SK-N-SH treated with all-trans-retinoic acid at 6 μM for 48 hours (cell line): Measurements from ENCODE around the gene ADAMTS10.

ENCODE experiments used
- ARNTL ChIP-seq: fragments of 450-650 bp; formaldehyde crosslinking; IDR thresholded peaks from 2 replicates; pipeline ENCODE4 v1.5.0; 2020; ENCODE audit warnings: low read depth, mild to moderate bottlenecking, moderate library complexity, borderline replicate concordance
- CREB5 ChIP-seq: fragments of 250-450 bp; sonication (Bioruptor Pico); IDR thresholded peaks from 2 replicates; pipeline ENCODE4 v1.5.1; 2020; ENCODE audit warnings: low read depth, mild to moderate bottlenecking, moderate library complexity
- CSDC2 ChIP-seq: fragments of 250-450 bp; sonication (Bioruptor Pico); IDR thresholded peaks from 2 replicates; pipeline ENCODE4 v1.5.0; 2020; ENCODE audit warnings: mild to moderate bottlenecking, moderate library complexity
- ESRRG ChIP-seq: fragments of 250-450 bp; sonication (Bioruptor Pico); IDR thresholded peaks from 2 replicates; pipeline ENCODE4 v1.6.1; 2021; ENCODE audit warnings: mild to moderate bottlenecking
- GLIS3 ChIP-seq: fragments of 250-450 bp; sonication (Bioruptor Pico); IDR thresholded peaks from 2 replicates; pipeline ENCODE4 v1.5.0; 2020; ENCODE audit warnings: mild to moderate bottlenecking, moderate library complexity
- PPARA ChIP-seq: fragments of 250-450 bp; sonication (Bioruptor Pico); IDR thresholded peaks from 2 replicates; pipeline ENCODE4 v1.5.0; 2020; ENCODE audit warnings: mild to moderate bottlenecking, borderline replicate concordance
- RARB ChIP-seq: fragments of 250-450 bp; sonication (Bioruptor Pico); IDR thresholded peaks from 2 replicates; pipeline ENCODE4 v1.8.0; 2021; ENCODE audit warnings: mild to moderate bottlenecking, moderate library complexity
- TCF4 ChIP-seq: fragments of 250-450 bp; sonication (Bioruptor Pico); IDR thresholded peaks from 2 replicates; pipeline ENCODE4 v1.8.0; 2021; ENCODE audit warnings: mild to moderate bottlenecking, moderate library complexity, borderline replicate concordance
- ZC3H10 ChIP-seq: fragments of 250-450 bp; sonication (Bioruptor Pico); IDR thresholded peaks from 2 replicates; pipeline ENCODE4 v1.5.1; 2021; ENCODE audit warnings: mild to moderate bottlenecking, moderate library complexity
- ZFP30 ChIP-seq: fragments of 450-650 bp; formaldehyde crosslinking; IDR thresholded peaks from 2 replicates; pipeline ENCODE4 v1.5.0; 2022; ENCODE audit warnings: mild to moderate bottlenecking, moderate library complexity
- ZNF70 ChIP-seq: fragments of 450-650 bp; formaldehyde crosslinking; IDR thresholded peaks from 2 replicates; pipeline ENCODE4 v1.5.0; 2020; ENCODE audit warnings: mild to moderate bottlenecking, moderate library complexity
- TF ChIP-seq, protein P1 (sequence below): fragments of 250-450 bp; sonication (Bioruptor Pico); IDR thresholded peaks from 2 replicates; pipeline ENCODE4 v1.8.0; 2020; ENCODE audit warnings: mild to moderate bottlenecking, moderate library complexity, borderline replicate concordance
- TF ChIP-seq, protein P2 (sequence below): fragments of 250-450 bp; sonication (Bioruptor Pico); IDR thresholded peaks from 2 replicates; pipeline ENCODE4 v1.5.0; 2020; ENCODE audit warnings: mild to moderate bottlenecking, moderate library complexity

- TF ChIP-seq GLIS3 (CRISPR knock-in tag) (no peak), PPARA (CRISPR knock-in tag) (no peak), ZNF70 (CRISPR knock-in tag) (no peak), TCF4 (CRISPR knock-in tag) (no peak), CREB5 (CRISPR knock-in tag) (no peak), RARB (no peak), CSDC2 (CRISPR knock-in tag) (no peak), ZC3H10 (no peak), ARNTL (no peak), ZFP30 (CRISPR knock-in tag) (no peak), ESRRG (no peak)
- TF ChIP-seq, protein P1, sequence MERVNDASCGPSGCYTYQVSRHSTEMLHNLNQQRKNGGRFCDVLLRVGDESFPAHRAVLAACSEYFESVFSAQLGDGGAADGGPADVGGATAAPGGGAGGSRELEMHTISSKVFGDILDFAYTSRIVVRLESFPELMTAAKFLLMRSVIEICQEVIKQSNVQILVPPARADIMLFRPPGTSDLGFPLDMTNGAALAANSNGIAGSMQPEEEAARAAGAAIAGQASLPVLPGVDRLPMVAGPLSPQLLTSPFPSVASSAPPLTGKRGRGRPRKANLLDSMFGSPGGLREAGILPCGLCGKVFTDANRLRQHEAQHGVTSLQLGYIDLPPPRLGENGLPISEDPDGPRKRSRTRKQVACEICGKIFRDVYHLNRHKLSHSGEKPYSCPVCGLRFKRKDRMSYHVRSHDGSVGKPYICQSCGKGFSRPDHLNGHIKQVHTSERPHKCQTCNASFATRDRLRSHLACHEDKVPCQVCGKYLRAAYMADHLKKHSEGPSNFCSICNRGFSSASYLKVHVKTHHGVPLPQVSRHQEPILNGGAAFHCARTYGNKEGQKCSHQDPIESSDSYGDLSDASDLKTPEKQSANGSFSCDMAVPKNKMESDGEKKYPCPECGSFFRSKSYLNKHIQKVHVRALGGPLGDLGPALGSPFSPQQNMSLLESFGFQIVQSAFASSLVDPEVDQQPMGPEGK (CRISPR knock-in tag) = no peak
- TF ChIP-seq, protein P2, sequence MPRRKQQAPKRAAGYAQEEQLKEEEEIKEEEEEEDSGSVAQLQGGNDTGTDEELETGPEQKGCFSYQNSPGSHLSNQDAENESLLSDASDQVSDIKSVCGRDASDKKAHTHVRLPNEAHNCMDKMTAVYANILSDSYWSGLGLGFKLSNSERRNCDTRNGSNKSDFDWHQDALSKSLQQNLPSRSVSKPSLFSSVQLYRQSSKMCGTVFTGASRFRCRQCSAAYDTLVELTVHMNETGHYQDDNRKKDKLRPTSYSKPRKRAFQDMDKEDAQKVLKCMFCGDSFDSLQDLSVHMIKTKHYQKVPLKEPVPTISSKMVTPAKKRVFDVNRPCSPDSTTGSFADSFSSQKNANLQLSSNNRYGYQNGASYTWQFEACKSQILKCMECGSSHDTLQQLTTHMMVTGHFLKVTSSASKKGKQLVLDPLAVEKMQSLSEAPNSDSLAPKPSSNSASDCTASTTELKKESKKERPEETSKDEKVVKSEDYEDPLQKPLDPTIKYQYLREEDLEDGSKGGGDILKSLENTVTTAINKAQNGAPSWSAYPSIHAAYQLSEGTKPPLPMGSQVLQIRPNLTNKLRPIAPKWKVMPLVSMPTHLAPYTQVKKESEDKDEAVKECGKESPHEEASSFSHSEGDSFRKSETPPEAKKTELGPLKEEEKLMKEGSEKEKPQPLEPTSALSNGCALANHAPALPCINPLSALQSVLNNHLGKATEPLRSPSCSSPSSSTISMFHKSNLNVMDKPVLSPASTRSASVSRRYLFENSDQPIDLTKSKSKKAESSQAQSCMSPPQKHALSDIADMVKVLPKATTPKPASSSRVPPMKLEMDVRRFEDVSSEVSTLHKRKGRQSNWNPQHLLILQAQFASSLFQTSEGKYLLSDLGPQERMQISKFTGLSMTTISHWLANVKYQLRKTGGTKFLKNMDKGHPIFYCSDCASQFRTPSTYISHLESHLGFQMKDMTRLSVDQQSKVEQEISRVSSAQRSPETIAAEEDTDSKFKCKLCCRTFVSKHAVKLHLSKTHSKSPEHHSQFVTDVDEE (CRISPR knock-in tag) = no peak
Observed at GRCh38 chr19:8584965-8585893, 25.3 kb downstream of the ADAMTS10 start.
